MM.1S (cell line): ENCODE data around the gene HSDL2.
A peak's percentile ranks its signal among the peaks of the same experiment; 100 is the strongest.

Experiments used
- DNase-seq: peaks from one replicate; pipeline ENCODE4 v3.0.0-alpha.2; 2015
- H2AFZ ChIP-seq: fragments of 300-600 bp; sonication (generic); 2 replicates; pipeline ENCODE4 v1.6.0; 2016; ENCODE audit warnings: antibody characterized with exemption, low read length
- H3F3A ChIP-seq: fragments of 300-600 bp; sonication (generic); 2 replicates; pipeline ENCODE4 v1.6.1; 2016; ENCODE audit warnings: mild to moderate bottlenecking, antibody characterized with exemption, low read length, moderate library complexity, mixed read lengths; ENCODE audit not compliant: insufficient read depth
- H3K27ac ChIP-seq: fragments of 300-600 bp; sonication (generic); 2 replicates; pipeline ENCODE4 v1.5.1; 2016; ENCODE audit warnings: mild to moderate bottlenecking, low read length
- H3K27me3 ChIP-seq: fragments of 300-600 bp; sonication (generic); replicated peaks from 2 replicates; pipeline ENCODE4 v1.6.0; 2016; ENCODE audit warnings: low read length; ENCODE audit not compliant: insufficient read depth
- H3K36me3 ChIP-seq: fragments of 300-600 bp; sonication (generic); replicated peaks from 2 replicates; pipeline ENCODE4 v1.6.1; 2016; ENCODE audit warnings: mild to moderate bottlenecking, low read length, mixed read lengths; ENCODE audit not compliant: insufficient read depth
- H3K4me1 ChIP-seq: fragments of 300-600 bp; sonication (generic); 2 replicates; pipeline ENCODE4 v1.6.1; 2016; ENCODE audit warnings: low read length, mixed read lengths
- H3K4me2 ChIP-seq: fragments of 300-600 bp; sonication (generic); 2 replicates; pipeline ENCODE4 v1.6.0; 2016; ENCODE audit warnings: low read depth, low read length
- H3K4me3 ChIP-seq: fragments of 300-600 bp; sonication (generic); 2 replicates; pipeline ENCODE4 v1.5.1; 2016; ENCODE audit warnings: low read length, mixed read lengths
- H3K79me2 ChIP-seq: fragments of 300-600 bp; sonication (generic); 2 replicates; pipeline ENCODE4 v1.6.1; 2016; ENCODE audit warnings: mixed run types, low read length, mixed read lengths
- H3K9ac ChIP-seq: fragments of 300-600 bp; sonication (generic); 2 replicates; pipeline ENCODE4 v1.6.1; 2016; ENCODE audit warnings: low read length, mixed read lengths
- H3K9me2 ChIP-seq: fragments of 300-600 bp; sonication (generic); replicated peaks from 2 replicates; pipeline ENCODE4 v1.6.1; 2016; ENCODE audit warnings: mild to moderate bottlenecking, low read length, mixed read lengths; ENCODE audit not compliant: insufficient read depth
- H3K9me3 ChIP-seq: fragments of 300-600 bp; sonication (generic); replicated peaks from 2 replicates; pipeline ENCODE4 v1.6.1; 2016; ENCODE audit warnings: mild to moderate bottlenecking, low read length, mixed read lengths; ENCODE audit not compliant: insufficient read depth
- H4K20me1 ChIP-seq: fragments of 300-600 bp; sonication (generic); 2 replicates; pipeline ENCODE4 v1.6.1; 2016; ENCODE audit warnings: mild to moderate bottlenecking, low read length, moderate library complexity, mixed read lengths; ENCODE audit not compliant: insufficient read depth
- CTCF ChIP-seq: fragments of 300-600 bp; sonication (generic); IDR thresholded peaks from 2 replicates; pipeline ENCODE4 v1.5.1; 2016; ENCODE audit warnings: antibody characterized with exemption, low read length, mixed read lengths
- EZH2 ChIP-seq: fragments of 300-600 bp; sonication (generic); optimal IDR thresholded peaks from 2 replicates; pipeline ENCODE3; 2017; ENCODE audit warnings: low read depth, mild to moderate bottlenecking, antibody characterized with exemption, low read length, mixed read lengths
- EZH2phosphoT487 ChIP-seq: fragments of 300-600 bp; sonication (generic); IDR thresholded peaks from 2 replicates; pipeline ENCODE4 v1.6.1; 2018; ENCODE audit warnings: antibody characterized with exemption, low read length

HSDL2 gene

GRCh38 chr9:112339886-112340285, 40.0 kb upstream of the HSDL2 start:
- H3K27ac ChIP-seq: no peak overlapping the region
- no peak for DNase-seq
- H3K4me1 ChIP-seq: no peaks in the 10 kb centered on the region

GRCh38 chr9:112341730-112342129, 38.2 kb upstream of the HSDL2 start:
- Histone ChIP-seq H3K27ac (no peak overlapping the region), H3K4me2 (no peak overlapping the region), H4K20me1 (no peaks in the 10 kb centered on the region), H3K27me3 (no peaks in the 10 kb centered on the region), H3K9me2 (no peaks in the 10 kb centered on the region), H3K9ac (no peak overlapping the region), H3K9me3 (no peaks in the 10 kb centered on the region), H3K79me2 (no peaks in the 10 kb centered on the region), H3K4me3 (no peak overlapping the region), H3F3A (no peaks in the 10 kb centered on the region), H3K4me1 (no peaks in the 10 kb centered on the region), H3K36me3 (no peaks in the 10 kb centered on the region), H2AFZ (no peak overlapping the region)
- TF ChIP-seq CTCF: no peak
- no peak for TF ChIP-seq EZH2phosphoT487
- TF ChIP-seq EZH2: no peak
- DNase-seq: no peak

More at GRCh38 chr9:112339886-112340285, 40.0 kb upstream of the HSDL2 start:
- no peaks in the 10 kb centered on the region for H3K79me2 ChIP-seq
- no peaks in the 10 kb centered on the region for H3F3A ChIP-seq
- no peaks in the 10 kb centered on the region for H4K20me1 ChIP-seq
- H3K9me2 ChIP-seq: no peaks in the 10 kb centered on the region
- H3K9me3 ChIP-seq: no peaks in the 10 kb centered on the region
- H3K9ac ChIP-seq: no peak overlapping the region
- H2AFZ ChIP-seq: no peak overlapping the region
- no peak overlapping the region for H3K4me2 ChIP-seq
- TF ChIP-seq EZH2: no peak
- TF ChIP-seq CTCF: no peak
- TF ChIP-seq EZH2phosphoT487: no peak
- H3K36me3 ChIP-seq: no peaks in the 10 kb centered on the region
- H3K27me3 ChIP-seq: no peaks in the 10 kb centered on the region
- H3K4me3 ChIP-seq: no peak overlapping the region

GRCh38 chr9:112348257-112349007, 31.5 kb upstream of the HSDL2 start:
- H3K27ac ChIP-seq: no peak overlapping the region
- no peaks in the 10 kb centered on the region for H3K9me3 ChIP-seq
- peak overlapping the region; percentile 61 for H3K4me2 ChIP-seq
- no peaks in the 10 kb centered on the region for H3K79me2 ChIP-seq
- H3K9me2 ChIP-seq: no peaks in the 10 kb centered on the region
- H3K36me3 ChIP-seq: no peaks in the 10 kb centered on the region
- H3K4me3 ChIP-seq: peak overlapping the region; percentile 49
- peak overlapping the region; percentile 6; the same call in 1 of the 2 replicates for H3K9ac ChIP-seq
- TF ChIP-seq CTCF (no peak), EZH2 (no peak), EZH2phosphoT487 (no peak)
- DNase-seq: peak; percentile 87
- no peaks in the 10 kb centered on the region for H3F3A ChIP-seq
- H2AFZ ChIP-seq: peak overlapping the region; percentile 81
- no peaks in the 10 kb centered on the region for H4K20me1 ChIP-seq
- peaks cover 5% of the 10 kb centered on the region; the same call in 1 of the 2 replicates for H3K4me1 ChIP-seq
- no peaks in the 10 kb centered on the region for H3K27me3 ChIP-seq
